RWPE1 (cell line): ENCODE measurements around the gene SHE.

ENCODE experiments used
- CTCF ChIA-PET: fragments of 350-600 bp; sonication (Branson Sonifier 250); formaldehyde crosslinking; extraction: SDS; loops from one replicate; lab custom pipeline; 2021; lab: Yijun Ruan, JAX
- POLR2A ChIA-PET: fragments of 400-600 bp; formaldehyde crosslinking; extraction: SDS; loops from one replicate; lab custom pipeline; 2020; ENCODE audit warnings: antibody characterized with exemption; ENCODE audit not compliant: low non-redundant PET; lab: Yijun Ruan, JAX
- DNase-seq: peaks from one replicate; pipeline ENCODE4 v3.0.0; 2012; ENCODE audit warnings: low spot score
- H3K27ac ChIP-seq: fragments of 450-650 bp; 2 replicates; pipeline ENCODE4 v1.5.1; 2017
- TF ChIP-seq, protein P1 (sequence below): fragments of 450-650 bp; conservative IDR thresholded peaks from 2 replicates; pipeline ENCODE4 v1.5.1; 2017; ENCODE audit warnings: low read depth, mild to moderate bottlenecking

Gene SHE

DNA sequence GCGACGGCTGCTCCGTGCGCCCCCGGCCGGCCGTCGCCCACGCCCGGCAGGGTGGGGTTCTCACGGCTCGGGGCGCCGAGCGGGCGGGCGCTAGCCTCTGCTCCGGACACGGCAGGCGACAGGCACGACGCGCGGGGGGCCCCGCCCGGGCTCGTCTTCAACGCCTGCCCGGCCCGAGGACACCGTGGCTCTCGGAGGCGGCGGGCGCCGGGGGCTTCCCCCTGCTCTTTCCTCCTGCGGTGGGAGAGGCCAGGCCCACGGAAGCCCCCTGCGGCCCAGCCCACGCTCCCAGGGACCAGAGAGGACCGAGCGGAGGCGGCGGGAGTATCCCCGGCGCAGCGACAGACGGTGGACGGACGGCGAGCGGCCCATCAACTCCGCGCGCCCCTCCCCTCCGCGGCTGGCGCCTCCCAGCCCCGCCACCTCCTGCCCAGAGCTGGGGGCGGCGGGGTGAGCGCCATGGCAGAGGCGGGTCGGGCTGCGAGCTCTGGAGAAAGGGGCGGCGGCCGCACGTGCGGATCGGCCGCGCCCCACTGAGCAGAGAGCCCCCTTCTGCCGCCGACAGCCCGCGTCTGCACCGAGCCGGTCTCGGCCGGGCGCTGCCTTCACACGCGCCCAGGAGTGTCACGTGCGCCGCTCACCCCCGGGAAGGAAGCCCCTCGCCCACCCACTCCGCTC, at the start of gene SHE, which contains the start of gene TDRD10:
Gene SHE, minus strand, starts transcription at position 347 of the 678 bp plus-strand sequence. CDS start 386 bp downstream, outside the sequence.
Gene TDRD10, plus strand, starts transcription at position 154 of the 678 bp plus-strand sequence. CDS start 4,685 bp downstream, outside the sequence.
- ChIA-PET POLR2A (no interaction called here), CTCF (interaction anchor here (0.9 kb wide), 1 partner anchor 10 kb away, joined by 4 read pairs; no protein-coding TSS in a partner anchor)
- H3K27ac ChIP-seq = no peak within 1 kb of the TSS
- no peak for DNase-seq
- TF ChIP-seq, protein P1, sequence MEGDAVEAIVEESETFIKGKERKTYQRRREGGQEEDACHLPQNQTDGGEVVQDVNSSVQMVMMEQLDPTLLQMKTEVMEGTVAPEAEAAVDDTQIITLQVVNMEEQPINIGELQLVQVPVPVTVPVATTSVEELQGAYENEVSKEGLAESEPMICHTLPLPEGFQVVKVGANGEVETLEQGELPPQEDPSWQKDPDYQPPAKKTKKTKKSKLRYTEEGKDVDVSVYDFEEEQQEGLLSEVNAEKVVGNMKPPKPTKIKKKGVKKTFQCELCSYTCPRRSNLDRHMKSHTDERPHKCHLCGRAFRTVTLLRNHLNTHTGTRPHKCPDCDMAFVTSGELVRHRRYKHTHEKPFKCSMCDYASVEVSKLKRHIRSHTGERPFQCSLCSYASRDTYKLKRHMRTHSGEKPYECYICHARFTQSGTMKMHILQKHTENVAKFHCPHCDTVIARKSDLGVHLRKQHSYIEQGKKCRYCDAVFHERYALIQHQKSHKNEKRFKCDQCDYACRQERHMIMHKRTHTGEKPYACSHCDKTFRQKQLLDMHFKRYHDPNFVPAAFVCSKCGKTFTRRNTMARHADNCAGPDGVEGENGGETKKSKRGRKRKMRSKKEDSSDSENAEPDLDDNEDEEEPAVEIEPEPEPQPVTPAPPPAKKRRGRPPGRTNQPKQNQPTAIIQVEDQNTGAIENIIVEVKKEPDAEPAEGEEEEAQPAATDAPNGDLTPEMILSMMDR = no peak

DNA sequence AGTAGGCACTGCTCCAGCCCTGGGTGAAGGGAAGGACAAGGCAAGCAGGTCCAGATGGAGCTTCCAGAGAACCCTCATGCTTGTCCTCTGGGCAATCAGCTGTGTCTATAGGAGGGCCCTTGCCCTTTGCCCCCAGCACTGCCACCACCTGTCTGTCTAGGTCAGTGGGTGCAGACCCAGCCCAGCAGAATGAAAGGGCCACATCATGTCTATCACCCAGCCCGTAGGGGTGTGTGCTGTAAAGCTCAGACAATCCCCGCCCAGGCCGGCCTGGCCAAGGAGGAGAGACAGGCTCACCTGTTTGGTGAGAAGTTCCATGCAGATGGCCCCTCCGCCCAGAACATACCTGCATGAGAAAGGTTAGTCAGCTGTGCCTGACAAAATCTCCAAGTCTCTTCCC, 49.3 kb upstream of the SHE start:
- ChIA-PET POLR2A (no interaction called here), CTCF (interaction anchor here (1.0 kb wide), 1 partner anchor 564 kb away, joined by 3 read pairs; no protein-coding TSS in a partner anchor)
- TF ChIP-seq, protein P1 = no peak

DNA sequence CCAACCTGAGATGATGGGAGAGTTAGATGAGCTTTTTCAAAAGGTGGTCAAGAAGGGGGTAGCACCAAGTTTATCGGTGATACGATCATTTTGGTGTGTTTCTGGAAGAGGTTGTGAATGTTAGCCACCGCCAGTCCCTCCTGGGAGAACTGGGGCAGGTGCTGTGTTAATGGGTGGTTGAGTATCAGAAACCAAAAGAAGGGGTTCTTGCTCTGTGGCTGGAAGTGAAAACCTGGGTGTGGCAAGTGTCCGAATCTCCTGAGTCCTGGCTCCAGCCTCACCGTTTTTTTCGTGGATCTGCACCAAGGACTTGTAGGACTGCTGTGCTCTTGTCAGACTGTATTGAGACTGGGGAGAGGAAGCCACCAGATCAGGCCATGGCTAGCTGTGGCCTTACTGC, 48.4 kb upstream of the SHE start:
- CTCF ChIA-PET = interaction anchor here (0.6 kb wide), 1 partner anchor 157 kb away, joined by 3 read pairs; no protein-coding TSS in a partner anchor
- no peak for DNase-seq
- POLR2A ChIA-PET = no interaction called here
- 0 out of 2 replicates have a peak overlapping the region, but pooled peaks have one; percentile 3 for H3K27ac ChIP-seq
- TF ChIP-seq, protein P1 = no peak

More for the DNA sequence above, 49.3 kb upstream of the SHE start:
- no peak for DNase-seq
- H3K27ac ChIP-seq = 0 out of 2 replicates have a peak overlapping the region, but pooled peaks have one; percentile 3

DNA sequence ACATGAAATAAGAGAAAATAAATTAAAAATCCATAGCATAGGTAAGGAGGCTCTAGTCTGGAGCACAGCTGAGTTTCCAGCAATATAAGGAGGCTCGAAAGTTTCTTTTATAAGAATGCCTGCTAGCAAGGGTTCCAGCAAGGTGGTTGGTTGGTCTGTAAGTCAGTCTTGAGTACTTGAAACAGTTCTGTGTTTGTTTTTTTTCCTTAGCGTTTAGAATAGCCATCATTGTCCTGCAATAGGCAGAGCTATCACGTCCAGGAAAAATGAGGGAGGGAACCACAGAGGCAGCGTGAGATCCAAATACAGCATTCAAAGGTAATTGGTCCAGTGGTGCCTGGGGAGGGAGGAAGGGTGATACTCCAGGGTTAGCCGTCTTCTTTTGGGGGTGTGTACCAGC, 47.9 kb upstream of the SHE start:
- no peak overlapping the region for H3K27ac ChIP-seq
- ChIA-PET POLR2A (no interaction called here), CTCF (interaction anchor here (0.6 to 1.3 kb wide), 2 partner anchors 70 to 156 kb away, joined by 3 to 4 read pairs; no protein-coding TSS in a partner anchor)
- TF ChIP-seq, protein P1 = no peak
- DNase-seq = no peak

DNA sequence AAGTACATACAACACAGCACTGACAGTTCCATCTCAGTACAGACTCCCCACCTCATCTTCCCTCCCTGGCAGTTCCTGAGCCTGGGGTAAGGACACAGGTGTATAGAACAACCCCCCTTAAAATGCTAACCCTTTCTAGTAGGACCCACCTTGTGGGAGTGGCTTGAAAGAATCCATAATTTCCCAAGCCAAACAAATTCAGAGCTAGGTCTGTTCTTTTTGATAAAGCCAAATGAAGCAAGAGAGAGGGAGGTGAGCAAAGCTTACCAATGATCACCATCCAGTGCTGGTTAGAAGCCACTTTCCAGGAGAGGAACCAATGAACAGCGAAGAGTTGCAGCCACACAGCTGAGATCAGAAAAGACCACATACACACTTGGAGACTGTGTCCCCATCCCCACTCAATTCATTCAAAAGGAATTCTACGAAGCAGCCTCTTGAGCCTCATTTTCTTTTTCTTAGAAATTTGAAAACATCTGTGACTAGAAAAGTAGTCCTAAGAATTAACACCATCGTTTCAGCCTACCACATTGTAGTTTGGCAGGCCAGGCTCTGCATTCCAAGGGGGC, 47.1 kb upstream of the SHE start:
- no peak overlapping the region for H3K27ac ChIP-seq
- no peak for DNase-seq
- ChIA-PET CTCF (interaction anchor here (1.3 kb wide), 1 partner anchor 70 kb away, joined by 4 read pairs; no protein-coding TSS in a partner anchor), POLR2A (no interaction called here)
- TF ChIP-seq, protein P1 = no peak

DNA sequence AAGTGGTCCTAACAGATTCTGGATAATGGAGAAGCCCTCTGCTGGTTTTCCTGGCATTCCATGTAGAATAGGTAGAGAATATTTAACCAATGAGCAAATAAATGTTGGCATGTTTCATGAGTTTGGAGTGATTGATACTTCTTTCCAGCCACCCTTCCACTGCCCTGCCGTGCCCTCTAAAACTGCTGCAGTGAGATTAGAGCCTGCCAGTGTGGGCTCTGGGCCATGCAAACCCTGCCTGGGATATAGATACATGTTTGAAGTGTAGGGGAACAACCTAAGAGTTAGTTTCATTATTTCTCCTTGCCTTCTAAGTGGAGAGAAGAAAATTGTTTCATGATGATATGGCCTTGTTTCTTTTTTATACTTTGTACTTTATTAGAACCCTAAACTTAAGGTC, 45.8 kb upstream of the SHE start:
- TF ChIP-seq, protein P1 = no peak
- CTCF ChIA-PET = no interaction called here

More for the DNA sequence above, 45.8 kb upstream of the SHE start:
- POLR2A ChIA-PET = no interaction called here
- DNase-seq = no peak
- H3K27ac ChIP-seq = no peak overlapping the region; the same call in 1 of the 2 replicates
